HG03457 (cell line): ENCODE data around the gene NCAPH2.

Source experiments
- ATAC-seq: cut with Tn5 transposase; IDR thresholded peaks from one replicate; pipeline ENCODE4 v1.9.1; 2021; ENCODE audit warnings: moderate number of reproducible peaks; ENCODE audit not compliant: unreplicated experiment

NCAPH2 gene

GRCh38 chr22:50507991-50508884 lies at the start of gene NCAPH2:
TSS of gene NCAPH2 (plus strand) at chr22:50508224. CDS start at chr22:50508338, 114 bp downstream.
- peak; percentile 37 for ATAC-seq

DNA sequence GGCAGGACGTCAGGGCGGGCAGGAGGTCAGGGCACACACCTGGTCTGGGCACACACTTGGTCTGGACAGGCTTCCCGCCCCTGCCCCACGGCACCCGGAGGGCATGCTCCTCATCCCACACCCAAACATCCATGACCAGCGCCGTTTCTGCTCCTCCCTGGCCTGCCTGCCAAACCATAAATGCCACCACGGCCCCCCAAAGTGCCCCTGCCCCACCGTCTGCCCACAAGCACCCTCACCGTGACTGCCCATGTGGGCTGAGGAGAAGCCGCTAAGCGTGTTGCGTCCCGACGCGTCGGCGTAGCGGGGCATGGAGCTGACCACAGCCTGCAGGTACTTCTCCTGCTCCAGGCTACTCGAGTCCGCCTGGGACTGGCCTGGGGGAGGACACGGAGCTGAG lies 49.0 kb upstream of the NCAPH2 start:
- no peak for ATAC-seq

DNA sequence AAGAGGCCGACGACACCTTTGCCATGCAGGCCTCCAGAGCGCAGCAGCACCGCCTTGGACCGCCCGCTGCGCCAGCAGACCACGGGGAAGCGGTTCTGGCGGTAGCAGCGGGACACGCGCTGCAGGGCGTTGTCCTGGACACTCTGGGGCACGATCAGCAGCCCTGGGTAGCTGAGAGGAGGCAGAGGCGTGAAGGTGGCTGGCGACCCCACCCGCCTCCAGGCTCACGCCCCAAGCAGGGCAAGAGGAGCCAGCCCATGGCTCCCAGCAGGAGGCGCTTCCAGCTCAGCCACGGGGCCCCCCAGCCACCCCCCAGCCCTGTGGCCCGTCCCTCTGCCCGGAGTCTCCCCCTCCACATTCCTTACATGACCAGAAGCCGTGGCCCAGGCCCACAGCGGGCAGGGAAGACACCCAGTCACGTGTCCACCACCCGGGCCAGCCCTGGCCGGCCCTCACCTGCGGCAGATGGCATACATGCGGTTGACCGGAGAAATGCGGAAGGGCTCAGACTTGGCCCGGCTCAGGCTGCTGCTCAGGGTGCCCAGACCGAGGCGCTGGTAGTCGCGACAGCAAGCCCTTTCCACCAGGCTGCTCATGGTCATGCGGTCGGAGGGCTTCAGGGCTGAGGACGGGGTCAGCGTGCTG lies 48.4 kb upstream of the NCAPH2 start:
- ATAC-seq, result no peak

DNA sequence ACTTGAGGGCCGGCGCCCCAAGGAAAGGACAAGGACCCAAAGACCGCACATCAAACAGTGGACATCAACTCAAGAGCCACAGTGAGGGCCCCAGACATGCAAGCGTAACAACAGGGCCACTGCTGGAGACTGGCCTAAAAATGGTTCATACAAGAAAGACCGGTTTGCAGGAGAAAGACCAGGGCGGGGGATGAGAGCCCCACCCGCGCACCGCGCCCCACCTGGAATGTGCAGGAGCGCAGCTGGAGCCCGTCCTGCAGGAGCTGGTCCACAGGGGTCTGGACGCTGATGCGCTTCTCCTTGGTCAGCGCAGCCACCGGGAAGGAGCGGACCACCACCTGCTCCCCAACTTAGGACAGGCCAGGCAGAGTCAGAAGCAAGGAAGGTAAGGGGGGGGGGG lies 47.1 kb upstream of the NCAPH2 start:
- ATAC-seq, result no peak

DNA sequence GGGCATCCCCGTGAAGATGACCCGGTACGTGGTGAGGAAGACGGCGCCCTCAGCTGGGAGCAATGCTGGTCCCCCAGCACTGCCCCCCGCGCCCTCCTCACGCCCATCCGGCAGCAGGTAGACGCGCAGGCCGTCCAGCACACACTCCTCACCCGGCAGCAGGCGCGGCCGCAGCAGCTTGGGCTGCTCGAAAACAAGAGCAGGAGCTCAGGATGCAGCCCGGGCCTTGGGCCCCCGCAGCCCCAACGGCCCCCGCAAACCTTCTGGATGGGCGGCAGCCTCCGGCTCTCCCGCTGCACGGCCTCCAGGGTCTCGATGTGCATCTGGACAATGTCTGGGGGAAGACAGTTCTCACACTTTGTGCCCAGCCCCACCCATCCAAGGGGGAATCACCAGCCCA lies 46.5 kb upstream of the NCAPH2 start:
- ATAC-seq, result no peak

DNA sequence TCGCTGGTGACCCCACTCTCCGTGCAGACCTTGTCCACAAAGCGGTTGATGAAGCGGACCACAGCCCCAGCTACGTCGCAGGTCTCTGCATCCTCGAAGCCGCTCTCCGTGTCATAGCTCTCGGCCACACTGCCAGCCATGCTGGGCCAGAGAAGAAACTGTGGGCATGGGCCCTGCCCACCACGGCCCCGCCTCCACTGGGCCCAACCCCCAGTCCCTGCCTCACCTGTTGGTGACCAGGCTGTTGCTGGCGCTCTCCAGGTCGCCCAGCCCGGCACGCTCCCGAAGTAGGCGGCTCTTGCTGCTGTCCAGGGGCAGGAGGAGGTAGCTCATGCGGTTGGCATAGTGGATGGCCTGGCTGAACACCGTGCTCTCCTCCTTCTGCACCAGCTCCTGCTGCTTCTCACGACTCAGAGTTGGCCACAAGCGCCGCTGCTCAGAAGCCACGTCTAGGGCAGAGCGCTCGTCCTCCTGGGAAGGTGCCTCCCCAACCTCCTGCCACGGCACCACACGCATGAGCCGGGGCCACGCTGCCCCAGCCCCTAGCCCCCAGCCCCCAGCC lies 46.0 kb upstream of the NCAPH2 start:
- no peak for ATAC-seq

- ATAC-seq, result no peak
Measured at GRCh38 chr22:50463188-50463900, 44.7 kb upstream of the NCAPH2 start.

GRCh38 chr22:50464451-50464850 lies 43.6 kb upstream of the NCAPH2 start:
- no peak for ATAC-seq

DNA sequence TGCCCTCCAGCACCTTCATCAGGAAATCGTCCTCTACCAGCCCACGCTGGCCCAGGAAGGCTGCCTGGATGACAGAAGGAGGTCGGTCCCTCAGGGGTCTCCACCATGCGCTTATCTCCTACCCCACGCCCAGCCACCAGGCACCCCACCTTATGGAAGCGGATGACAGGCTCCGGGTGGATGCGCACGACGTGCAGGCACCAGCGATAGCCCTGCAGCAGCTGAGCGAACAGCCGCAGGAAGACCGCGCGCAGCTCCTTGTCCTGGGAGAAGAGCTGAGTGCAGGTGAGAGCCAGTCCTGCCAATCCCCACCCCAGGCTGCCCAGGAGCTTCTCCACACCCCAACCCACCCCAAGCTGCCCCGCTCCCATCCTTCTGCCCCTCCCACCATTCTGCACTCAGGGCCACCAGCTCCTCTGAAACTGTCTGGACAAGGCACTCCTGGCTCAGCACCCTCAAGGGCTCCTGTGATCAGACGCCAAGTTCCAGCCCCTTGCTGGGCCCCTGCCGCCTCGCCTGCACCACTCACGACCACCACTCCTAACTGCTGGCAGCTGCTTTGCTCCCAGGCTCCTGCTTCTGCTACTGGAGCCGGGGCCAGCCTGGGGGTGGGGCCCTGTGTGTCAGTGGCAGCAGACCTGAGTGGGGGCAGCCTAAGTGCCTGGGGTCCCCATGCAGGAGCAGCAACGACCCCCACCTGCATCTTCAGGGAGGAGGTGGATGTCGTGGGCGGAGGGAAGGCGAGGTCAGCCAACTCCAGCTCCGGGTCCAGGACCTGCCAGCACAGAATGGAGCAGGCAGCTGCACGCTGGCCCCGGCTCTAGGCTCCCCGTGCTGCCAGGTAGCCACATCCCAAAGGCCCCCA lies 42.7 kb upstream of the NCAPH2 start:
- ATAC-seq, result no peak

DNA sequence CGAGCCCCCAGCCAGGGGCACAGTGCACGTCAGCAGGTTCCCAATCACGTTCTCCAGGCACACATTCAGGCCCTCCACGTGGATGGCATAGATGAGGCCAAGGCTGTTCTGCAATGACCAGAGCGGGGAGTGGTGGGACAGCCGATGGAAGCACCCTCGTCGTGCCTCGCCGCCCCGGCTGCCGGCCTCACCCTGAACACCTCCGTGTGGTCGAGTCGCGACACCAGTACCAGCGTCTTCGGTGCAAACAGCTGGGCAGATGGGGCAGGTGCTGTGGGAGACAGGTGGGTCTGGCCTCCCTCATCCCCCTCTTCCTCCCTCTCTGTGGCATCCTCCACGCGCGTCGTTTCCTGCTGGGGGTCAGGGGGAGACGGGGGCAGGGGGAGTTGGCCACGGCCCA lies 40.7 kb upstream of the NCAPH2 start:
- no peak for ATAC-seq

- ATAC-seq, result no peak
Measured at GRCh38 chr22:50467773-50468440, 40.1 kb upstream of the NCAPH2 start.

DNA sequence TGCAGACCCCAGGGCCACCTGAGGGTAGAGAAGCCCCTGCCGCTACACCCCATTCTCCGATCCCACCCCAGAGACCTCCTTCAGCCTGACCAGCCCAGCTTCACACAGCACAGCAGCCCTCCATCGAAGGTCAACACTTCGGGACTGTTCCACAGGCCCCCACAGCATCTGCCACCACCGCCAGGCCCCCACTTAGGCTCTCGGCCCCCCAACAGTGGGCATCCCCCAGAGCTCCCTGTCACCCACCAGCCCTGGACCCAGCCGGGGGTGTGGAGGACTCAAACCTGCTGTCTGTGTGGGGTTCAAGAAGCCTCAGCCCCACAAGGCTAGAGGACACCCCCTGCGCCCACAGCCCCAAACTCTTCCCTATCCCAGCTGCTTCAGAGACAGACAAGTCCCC lies 39.4 kb upstream of the NCAPH2 start:
- no peak for ATAC-seq

- peak; percentile 28 for ATAC-seq
Measured at GRCh38 chr22:50469377-50470305, 38.4 kb upstream of the NCAPH2 start.

GRCh38 chr22:50470491-50470890 lies 37.5 kb upstream of the NCAPH2 start:
- ATAC-seq, result peak; percentile 2

DNA sequence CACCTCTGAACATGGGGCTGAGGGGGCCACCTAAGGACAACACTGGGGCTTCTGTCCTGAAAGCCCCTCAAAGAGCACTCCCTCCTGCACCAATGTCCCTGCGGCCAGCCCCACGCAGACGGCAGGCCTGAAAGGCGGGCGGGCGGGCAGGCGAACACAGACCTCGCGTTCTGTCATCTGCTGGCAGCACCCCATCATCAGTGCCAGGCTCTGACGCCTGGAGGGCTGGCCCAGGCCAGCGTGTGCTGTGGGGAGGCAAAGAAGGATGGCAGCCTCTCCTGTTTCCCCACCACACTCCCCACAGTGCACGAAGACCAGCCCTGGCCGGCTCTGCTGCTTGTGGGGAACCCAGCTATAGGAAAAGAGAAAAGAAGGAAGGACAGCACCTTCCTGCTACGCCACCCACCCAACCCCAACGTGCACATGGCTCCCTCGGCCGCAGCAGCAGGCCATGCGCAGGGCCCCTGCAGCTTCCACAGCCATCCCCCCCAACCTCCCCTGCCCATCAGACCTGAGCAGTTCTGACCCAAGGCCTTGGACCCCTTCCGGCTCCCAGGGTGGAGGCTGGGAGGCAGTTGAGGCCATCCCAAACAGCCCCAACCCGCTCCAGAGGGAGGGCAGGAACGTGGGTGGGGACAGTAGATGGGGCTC lies 36.7 kb upstream of the NCAPH2 start:
- ATAC-seq, result no peak

DNA sequence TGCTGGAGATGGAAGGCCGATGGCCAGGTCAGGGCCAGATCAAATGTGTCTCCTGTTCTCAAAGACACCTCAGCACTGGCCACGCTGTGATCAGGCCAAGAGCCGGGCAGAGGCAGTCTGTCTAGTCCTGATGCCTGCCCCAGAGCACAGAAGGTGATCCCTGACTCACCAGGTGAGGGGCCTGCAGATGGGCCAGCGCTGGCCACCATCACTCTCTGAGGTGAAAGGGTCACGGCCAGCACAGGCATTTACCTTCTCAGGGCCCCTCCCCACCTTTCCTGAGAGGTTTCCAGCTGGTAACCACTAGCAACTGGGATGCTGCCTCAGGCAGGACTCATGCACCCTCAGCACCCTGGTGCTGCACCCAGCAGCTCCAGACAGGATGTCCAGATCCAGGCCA lies 36.1 kb upstream of the NCAPH2 start:
- no peak for ATAC-seq

- ATAC-seq, result no peak
Measured at GRCh38 chr22:50473088-50473487, 34.9 kb upstream of the NCAPH2 start.
